Heart right ventricle (tissue), 16 donors: ENCODE measurements around the gene STAT6. TPM values are rescaled to one million over a fixed set of nuclear protein-coding genes. Genes with fewer than 3 reads are reported as not detected.
A peak's percentile ranks its signal among the peaks of the same experiment; 100 is the strongest.

Source experiments
- ATAC-seq, 8 donors: fragments of 200-7000 bp; cut with Tn5 transposase; one replicate each; pipeline ENCODE4 v1.9.1; 2020; ENCODE audit warnings: mild to moderate bottlenecking in 8 of 8, moderate library complexity in 8 of 8, moderate number of reproducible peaks in 1 of 8
- DNase-seq, 2 donors: peaks; one replicate each; pipeline ENCODE4 v3.0.0-alpha.2; 2020
- H3K27ac ChIP-seq, 10 donors: fragments of 200-600 bp; sonication (generic) in 2 of 10; one replicate each; pipeline versions ENCODE4 v1.5.0 to v1.8.0; 2020 to 2022; ENCODE audit warnings: mild to moderate bottlenecking in 3 of 10
- H3K27me3 ChIP-seq, 7 donors: fragments of 200-600 bp; one replicate each; pipeline ENCODE4 v1.8.0; 2021 to 2022; ENCODE audit warnings: mild to moderate bottlenecking in 2 of 7
- H3K36me3 ChIP-seq, 9 donors: fragments of 200-600 bp; sonication (generic) in 1 of 9; one replicate each; pipeline versions ENCODE4 v1.5.0 to v1.8.0; 2020 to 2022; ENCODE audit warnings: mild to moderate bottlenecking in 2 of 9
- H3K4me1 ChIP-seq, 9 donors: fragments of 200-600 bp; sonication (generic) in 1 of 9; one replicate each; pipeline versions ENCODE4 v1.5.0 to v1.8.0; 2020 to 2022; ENCODE audit warnings: mild to moderate bottlenecking in 4 of 9
- H3K4me3 ChIP-seq, 10 donors: fragments of 200-600 bp; sonication (generic) in 2 of 10; one replicate each; pipeline versions ENCODE4 v1.5.0 to v1.8.0; 2020 to 2022; ENCODE audit warnings: mild to moderate bottlenecking in 7 of 10, moderate library complexity in 2 of 10
- H3K9me3 ChIP-seq, 11 donors: fragments of 200-600 bp in 10 of 11; sonication (generic) in 2 of 11; one replicate each; pipeline versions ENCODE4 v1.5.0 to v1.8.0; 2013 to 2022; ENCODE audit warnings: mild to moderate bottlenecking in 2 of 11, control low read depth in 1 of 11, moderate library complexity in 1 of 11
- WGBS, 2 donors: extraction: QIAGEN DNeasy Blood & Tissue Kit; methylation state at CpG; one replicate each; pipeline ENCODE4 v1.1.7; 2013; ENCODE audit warnings: inconsistent platforms in 1 of 2; 5-methylcytosine and 5-hydroxymethylcytosine counted together
- intact Hi-C, 10 donors: fragments of 100-400 bp; cut with DNase I; formaldehyde crosslinking; loops; one replicate each; pipeline versions ENCODE4 v1.11.1 to v1.14.2; 2022
- long read RNA-seq, 3 donors: library from polyadenylated mRNA; unstranded; transcript quantifications; one replicate each; pipeline ENCODE4 v2.0.0, GENCODE V29; 2020 to 2021
- polyA plus RNA-seq, 2 donors: library from polyadenylated mRNA; stranded (reverse); fragments of 200-250 nt; gene quantifications; one replicate each; pipeline ENCODE4 v1.2.3, GENCODE V29; 2013
- total RNA-seq, 10 donors: library from RNA; stranded (reverse); fragmentation: NEBNext Ultra II Directional in 3 of 10; extraction: Animal tissue kit (Norgen Biotek cat#: 25700) in 3 of 10; gene quantifications; one replicate each; pipeline versions ENCODE4 v1.2.1 to v1.2.4, GENCODE V29; 2021 to 2023
- TF ChIP-seq, protein P1 (sequence below), 9 donors: fragments of 200-600 bp; sonication (generic) in 2 of 9; IDR thresholded peaks; one replicate each; pipeline versions ENCODE4 v1.5.0 to v1.8.0; 2021 to 2022; ENCODE audit warnings: antibody characterized with exemption in 9 of 9, mild to moderate bottlenecking in 5 of 9, moderate library complexity in 1 of 9
- donor health status: Arrhythmogenic right ventricular cardiomyopathy.
- donor health status: ischemic (EF 13 %, LVEDD 7.1; RV severe dilation, severe dysfunction).
- donor health status: healthy with polysubstance abuse.
- donor health status: DM: no; HTN: yes; CAD: no.
- donor health status: DM: no; HTN: no; CAD: no.
- donor health status: ischemic (EF 25% LVEDD 6.9; RV normal size, moderate dysfunction).
- donor health status: ischemic (EF 25% LVEDD 5.7; RV mildly dilated, moderate dysfunction).
- donor health status: healthy.
- donor health status: DM: yes; HTN: yes; CAD: no.
- donor health status: Ischemic cardiomyopathy.
- donor health status: ischemic (EF 35%, LVEDD 5.7; RV mildly dilated, moderate dysfunction).
- donor health status: nonischemic (EF 11% LVEDD 7.7; RV severe dilation, severe dysfunction).
- donor health status: DM: yes; HTN: yes; CAD: no.
- donor health status: PGD.
- donor health status: ischemic (EF 29% LVEDD 5.4; RV normal size, mild dysfunction).
- donor health status: nonischemic (EF 23%, LVEDD 6.1; RV moderate dilation, normal function).

The STAT6 gene, protein sequence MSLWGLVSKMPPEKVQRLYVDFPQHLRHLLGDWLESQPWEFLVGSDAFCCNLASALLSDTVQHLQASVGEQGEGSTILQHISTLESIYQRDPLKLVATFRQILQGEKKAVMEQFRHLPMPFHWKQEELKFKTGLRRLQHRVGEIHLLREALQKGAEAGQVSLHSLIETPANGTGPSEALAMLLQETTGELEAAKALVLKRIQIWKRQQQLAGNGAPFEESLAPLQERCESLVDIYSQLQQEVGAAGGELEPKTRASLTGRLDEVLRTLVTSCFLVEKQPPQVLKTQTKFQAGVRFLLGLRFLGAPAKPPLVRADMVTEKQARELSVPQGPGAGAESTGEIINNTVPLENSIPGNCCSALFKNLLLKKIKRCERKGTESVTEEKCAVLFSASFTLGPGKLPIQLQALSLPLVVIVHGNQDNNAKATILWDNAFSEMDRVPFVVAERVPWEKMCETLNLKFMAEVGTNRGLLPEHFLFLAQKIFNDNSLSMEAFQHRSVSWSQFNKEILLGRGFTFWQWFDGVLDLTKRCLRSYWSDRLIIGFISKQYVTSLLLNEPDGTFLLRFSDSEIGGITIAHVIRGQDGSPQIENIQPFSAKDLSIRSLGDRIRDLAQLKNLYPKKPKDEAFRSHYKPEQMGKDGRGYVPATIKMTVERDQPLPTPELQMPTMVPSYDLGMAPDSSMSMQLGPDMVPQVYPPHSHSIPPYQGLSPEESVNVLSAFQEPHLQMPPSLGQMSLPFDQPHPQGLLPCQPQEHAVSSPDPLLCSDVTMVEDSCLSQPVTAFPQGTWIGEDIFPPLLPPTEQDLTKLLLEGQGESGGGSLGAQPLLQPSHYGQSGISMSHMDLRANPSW
- total RNA-seq (10 to 100 TPM; 23.3 to 72.3 (median 38.0) TPM), polyA plus RNA-seq (10 to 100 TPM; 36.0 to 77.8 TPM)
- long read RNA-seq, donor 1, full-length matches to known transcripts, result 3 of 34 reads
- long read RNA-seq, donor 1, partial matches to known transcripts, result 25 of 34 reads
- long read RNA-seq, donor 1, other reads (novel, unspliced or antisense), result 6 of 34 reads
- long read RNA-seq, donor 2, full-length matches to known transcripts, result 5 of 30 reads
- long read RNA-seq, donor 2, partial matches to known transcripts, result 10 of 30 reads
- long read RNA-seq, donor 2, other reads (novel, unspliced or antisense), result 15 of 30 reads
- long read RNA-seq, donor 3, full-length matches to known transcripts, result 7 of 31 reads
- long read RNA-seq, donor 3, partial matches to known transcripts, result 20 of 31 reads
- long read RNA-seq, donor 3, other reads (novel, unspliced or antisense), result 4 of 31 reads

DNA sequence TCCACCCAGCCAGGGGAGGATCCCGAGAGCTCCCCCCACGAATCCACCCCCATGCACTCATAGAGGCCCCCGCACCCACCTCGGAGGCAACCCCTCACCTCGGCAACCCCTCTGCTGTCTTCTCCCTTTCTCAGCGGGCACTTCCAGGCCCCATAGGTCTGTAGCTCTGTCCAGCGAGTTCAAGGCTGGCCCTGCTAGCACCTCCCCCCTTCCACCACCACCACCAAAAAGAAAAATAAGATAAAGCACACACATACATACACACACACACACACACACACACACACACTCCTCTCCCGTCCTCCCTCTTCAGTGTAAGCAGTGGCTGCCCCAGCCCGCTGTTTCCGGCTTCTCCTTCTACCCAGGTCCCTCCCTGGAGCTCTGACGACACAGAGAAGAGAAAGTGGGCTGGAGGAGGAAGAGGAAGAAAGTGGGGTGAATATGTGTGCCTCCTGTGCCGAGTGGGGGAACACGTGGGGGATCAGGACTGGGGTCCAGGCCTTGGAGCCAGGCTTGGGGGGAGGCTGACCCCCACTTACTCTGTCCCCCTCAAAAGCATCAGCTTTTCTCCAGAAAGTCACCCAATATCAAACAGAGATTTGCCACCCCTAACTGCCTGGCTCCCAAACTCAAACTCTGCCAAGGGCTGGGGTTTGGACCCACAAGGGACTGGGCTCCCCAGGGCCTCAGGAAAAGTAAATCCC is at the start of gene STAT6:
Gene STAT6 (minus strand): TSS at position 332 of the 704 bp plus-strand sequence. CDS start 3,084 bp downstream, outside the sequence.
- DNase-seq, result peak; percentile 75 to 89

DNA sequence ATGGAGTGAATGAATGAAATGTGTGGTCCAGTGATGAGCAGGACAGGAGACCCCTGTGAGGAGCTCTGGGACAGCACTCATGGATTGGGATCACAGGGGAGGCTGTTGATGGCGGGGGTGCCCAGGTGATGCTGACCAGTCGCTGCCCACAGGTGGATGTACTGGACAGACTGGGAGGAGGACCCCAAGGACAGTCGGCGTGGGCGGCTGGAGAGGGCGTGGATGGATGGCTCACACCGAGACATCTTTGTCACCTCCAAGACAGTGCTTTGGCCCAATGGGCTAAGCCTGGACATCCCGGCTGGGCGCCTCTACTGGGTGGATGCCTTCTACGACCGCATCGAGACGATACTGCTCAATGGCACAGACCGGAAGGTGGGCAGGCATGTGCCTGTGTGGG is 49.6 kb upstream of the STAT6 start:
- intact Hi-C loops, result no loop called here
- no peak for ATAC-seq
- no peak for DNase-seq
- Histone ChIP-seq H3K36me3 (peaks cover 0 to 100% (median 69%) of the 10 kb centered on the region in 9 donors), H3K27me3 (no peaks in the 10 kb centered on the region), H3K4me1 (peaks cover 0 to 76% (median 10%) of the 10 kb centered on the region in 9 donors), H3K27ac (no peak overlapping the region), H3K4me3 (no peak overlapping the region), H3K9me3 (no peaks in the 10 kb centered on the region)
- TF ChIP-seq, protein P1, sequence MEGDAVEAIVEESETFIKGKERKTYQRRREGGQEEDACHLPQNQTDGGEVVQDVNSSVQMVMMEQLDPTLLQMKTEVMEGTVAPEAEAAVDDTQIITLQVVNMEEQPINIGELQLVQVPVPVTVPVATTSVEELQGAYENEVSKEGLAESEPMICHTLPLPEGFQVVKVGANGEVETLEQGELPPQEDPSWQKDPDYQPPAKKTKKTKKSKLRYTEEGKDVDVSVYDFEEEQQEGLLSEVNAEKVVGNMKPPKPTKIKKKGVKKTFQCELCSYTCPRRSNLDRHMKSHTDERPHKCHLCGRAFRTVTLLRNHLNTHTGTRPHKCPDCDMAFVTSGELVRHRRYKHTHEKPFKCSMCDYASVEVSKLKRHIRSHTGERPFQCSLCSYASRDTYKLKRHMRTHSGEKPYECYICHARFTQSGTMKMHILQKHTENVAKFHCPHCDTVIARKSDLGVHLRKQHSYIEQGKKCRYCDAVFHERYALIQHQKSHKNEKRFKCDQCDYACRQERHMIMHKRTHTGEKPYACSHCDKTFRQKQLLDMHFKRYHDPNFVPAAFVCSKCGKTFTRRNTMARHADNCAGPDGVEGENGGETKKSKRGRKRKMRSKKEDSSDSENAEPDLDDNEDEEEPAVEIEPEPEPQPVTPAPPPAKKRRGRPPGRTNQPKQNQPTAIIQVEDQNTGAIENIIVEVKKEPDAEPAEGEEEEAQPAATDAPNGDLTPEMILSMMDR (IDR thresholded peaks at IDR 0.05), result no peak
- WGBS, 2 donors, result 96 to 98% methylated on average over 14 of the region's 14 CpGs

More for the DNA sequence above, at the start of gene STAT6:
- ATAC-seq, result peak; percentile 73 to 88 (median 82)
- no peaks in the 10 kb centered on the region for H3K9me3 ChIP-seq
- no peaks in the 10 kb centered on the region for H3K27me3 ChIP-seq
- peak within 1 kb of the TSS; percentile 96 to 99 (median 98) for H3K27ac ChIP-seq
- H3K4me3 ChIP-seq, result peak within 1 kb of the TSS; percentile 56 to 84 (median 77)
- peaks cover 0 to 47% (median 31%) of the 10 kb centered on the region in 9 donors for H3K4me1 ChIP-seq
- intact Hi-C loops, result loop anchor here in 8 of 10 donors (1.0 to 10.0 kb wide), 9 partner anchors 20 to 354 kb away; partner anchors contain the start of genes ZBTB39 (in 4 of the 8), HSD17B6 (in 1 of the 8), NAB2 (in 1 of the 8) and TAC3 (in 1 of the 8)
- TF ChIP-seq, protein P1 (IDR thresholded peaks at IDR 0.05), result peak in 1 of 9 donors; percentile 27
- 3 to 19% methylated on average over 12 to 13 of the region's 13 CpGs for WGBS, 2 donors
- peaks cover 0 to 32% (median 12%) of the 10 kb centered on the region in 9 donors for H3K36me3 ChIP-seq

DNA sequence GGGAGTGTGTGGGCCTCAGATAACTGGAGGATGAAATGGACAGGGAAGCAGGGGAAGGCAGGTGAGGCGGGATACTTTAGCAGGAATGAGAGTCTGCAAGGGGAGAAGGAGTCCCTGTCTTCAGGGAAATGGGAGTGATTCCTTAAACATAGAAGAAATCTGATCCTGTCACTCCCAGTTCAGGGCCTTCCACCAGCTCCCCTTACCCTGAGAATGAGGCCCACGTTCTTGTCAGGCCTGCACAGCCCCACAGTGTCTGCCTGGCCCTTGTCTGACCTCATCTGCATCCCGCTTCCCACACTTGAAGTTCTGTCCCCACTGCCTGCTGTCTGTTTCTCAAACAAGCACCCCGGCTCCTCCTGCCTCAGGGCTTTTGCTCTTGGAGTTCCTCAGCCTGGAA is 48.9 kb upstream of the STAT6 start:
- Histone ChIP-seq H3K36me3 (peaks cover 0 to 100% (median 71%) of the 10 kb centered on the region in 9 donors), H3K4me1 (peaks cover 0 to 78% (median 10%) of the 10 kb centered on the region in 9 donors), H3K4me3 (no peak overlapping the region), H3K9me3 (no peaks in the 10 kb centered on the region), H3K27ac (peak overlapping the region in 4 of 10 donors; percentile 28 to 91 (median 50)), H3K27me3 (no peaks in the 10 kb centered on the region)
- no peak for ATAC-seq
- TF ChIP-seq, protein P1 (IDR thresholded peaks at IDR 0.05), result no peak
- WGBS, 2 donors, result 79 to 87% methylated on average over 4 of the region's 4 CpGs
- intact Hi-C loops, result no loop called here
- DNase-seq, result no peak
